NOMO-1 (cell line): ENCODE data around the gene RGSL1.

Experiments
- DNase-seq, 2 experiments: peaks; one replicate each; lab custom pipeline; 2025; ENCODE audit not compliant: unreplicated experiment in 2 of 2; lab: John Stamatoyannopoulos, UW

RGSL1 gene

DNA sequence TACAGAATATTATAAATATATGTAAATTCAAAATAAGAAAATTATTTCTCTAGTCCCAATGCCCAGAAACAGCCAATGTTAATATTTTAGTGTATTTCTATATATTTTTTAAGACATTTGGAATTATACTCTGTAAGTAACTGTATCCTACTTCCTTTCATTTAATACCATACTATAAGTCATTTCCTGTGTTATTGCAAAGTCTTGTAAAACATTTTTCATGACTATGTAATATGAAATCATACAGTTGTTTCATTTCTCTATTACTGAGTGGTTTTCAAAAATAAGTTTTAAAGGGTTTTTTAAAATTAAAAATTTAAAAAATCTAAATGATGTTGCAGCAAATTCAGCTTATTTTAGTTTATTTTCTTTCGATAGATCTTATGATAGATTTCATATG, 137.1 kb downstream of the RGSL1 start:
- no peak for DNase-seq

DNA sequence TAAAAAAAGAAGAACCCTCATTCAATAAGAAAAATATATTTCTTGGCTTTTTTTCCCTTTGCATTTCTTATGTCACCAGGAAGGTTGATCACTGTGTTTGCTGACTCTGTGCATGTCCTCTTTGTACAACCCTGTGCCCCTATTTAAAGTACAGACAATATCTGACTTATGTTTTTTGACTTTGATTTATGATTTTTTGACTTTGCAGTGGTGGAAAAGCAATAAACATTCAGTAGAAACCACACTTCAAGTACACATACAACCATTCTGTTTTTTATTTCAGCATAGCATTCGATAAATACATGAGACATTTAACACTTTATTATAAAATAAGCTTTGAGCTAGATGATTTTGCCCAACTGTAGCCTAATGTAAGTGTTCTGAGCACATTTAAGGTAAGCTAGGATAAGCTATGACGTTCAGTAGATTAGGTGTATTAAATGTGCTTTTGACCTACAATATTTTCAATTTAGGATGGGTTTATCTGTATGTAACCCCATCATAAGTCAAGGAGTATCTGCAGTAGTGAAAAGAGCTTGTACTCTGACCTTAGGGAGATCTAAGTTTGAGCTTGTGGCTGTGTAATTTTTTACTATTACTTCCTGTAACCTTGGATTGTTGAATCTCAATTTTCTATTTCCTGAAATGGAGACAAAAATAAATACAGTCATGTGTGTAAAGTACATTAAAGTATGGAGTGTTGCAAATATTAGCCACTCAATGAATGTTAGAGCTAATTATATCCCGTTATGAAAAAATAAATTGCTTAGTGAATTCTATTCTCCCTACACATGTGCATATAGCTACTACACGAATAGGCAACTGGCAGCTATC, 137.9 kb downstream of the RGSL1 start:
- peak in 1 of 2 experiments; percentile 19 for DNase-seq

- peak; percentile 11 to 72 for DNase-seq
These were observed 138.8 kb downstream of the RGSL1 start, which contains the start of gene RNASEL for GRCh38 chr1:182588500-182589396. Gene RNASEL, minus strand, starts transcription at chr1:182589256. Its CDS starts 2,450 bp downstream, at chr1:182586806.

GRCh38 chr1:182589520-182589919, 139.6 kb downstream of the RGSL1 start:
- DNase-seq = no peak

GRCh38 chr1:182589931-182590330, 140.0 kb downstream of the RGSL1 start:
- no peak for DNase-seq

DNA sequence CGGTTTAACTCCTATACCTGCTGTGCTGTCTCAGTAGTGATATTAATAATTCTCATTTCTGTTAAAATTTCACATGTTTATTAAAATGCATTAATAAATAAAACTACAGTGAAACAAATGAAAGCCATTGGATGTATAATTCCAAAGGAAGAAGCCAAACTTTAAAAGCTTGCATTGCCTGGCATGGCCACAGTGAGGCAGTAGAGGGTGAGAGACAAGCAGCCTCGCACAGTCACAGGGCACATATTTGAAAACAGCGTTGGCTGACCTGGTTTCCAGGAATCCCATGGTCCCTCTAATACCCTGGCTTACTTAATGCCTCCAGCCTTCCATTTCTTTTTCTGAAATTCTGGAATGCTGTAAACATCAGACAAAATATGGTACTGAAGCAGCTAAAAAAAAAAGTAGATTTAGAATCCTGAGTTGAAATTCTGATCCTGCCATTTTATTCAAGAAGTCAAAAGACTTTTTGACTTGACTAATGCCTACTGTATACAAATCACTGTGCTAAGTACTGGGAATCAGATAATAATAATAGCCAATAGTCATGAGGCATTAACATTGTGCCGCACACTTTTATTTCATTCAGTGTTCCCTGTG, 145.8 kb downstream of the RGSL1 start:
- peak; percentile 18 to 43 for DNase-seq

GRCh38 chr1:182596934-182597333, 147.0 kb downstream of the RGSL1 start:
- DNase-seq = no peak

DNA sequence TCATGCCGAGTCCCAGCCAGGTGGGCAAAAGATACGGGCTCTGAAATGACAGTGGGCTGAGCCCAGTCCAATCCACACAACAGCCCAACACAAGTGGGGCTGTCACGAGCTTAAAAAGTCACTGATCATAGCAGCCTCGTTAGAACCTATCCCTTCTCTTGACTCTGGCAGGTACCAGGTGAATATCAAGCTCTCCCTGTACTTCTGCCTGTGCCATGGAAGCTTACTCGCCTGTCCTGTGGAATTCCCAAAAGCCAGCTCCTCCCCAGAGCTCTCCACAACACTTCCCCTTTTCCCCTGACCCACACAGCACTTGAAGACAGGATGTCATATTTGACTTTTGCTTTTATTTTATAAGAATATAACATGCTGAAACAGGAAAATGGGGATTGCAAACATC, 148.3 kb downstream of the RGSL1 start:
- no peak for DNase-seq

DNA sequence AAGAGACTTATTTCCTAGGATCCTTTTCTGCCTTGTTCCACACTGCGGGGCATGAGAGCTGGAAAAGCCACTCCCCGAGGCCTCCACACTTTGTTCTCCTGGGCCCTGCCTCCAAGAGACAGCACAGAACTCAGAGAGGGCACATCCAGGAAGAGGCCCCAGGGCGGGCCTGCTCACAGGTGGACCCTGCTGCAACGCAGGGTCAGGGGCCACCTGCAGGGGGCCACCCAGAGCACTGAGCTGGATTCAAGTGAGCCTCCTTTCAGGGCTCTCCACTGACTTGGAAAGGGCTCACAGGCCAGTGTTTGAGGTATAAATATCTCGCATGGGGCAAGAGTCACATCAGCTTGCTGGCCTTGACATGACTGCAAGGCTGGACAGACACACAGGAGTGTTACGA, 149.4 kb downstream of the RGSL1 start:
- no peak for DNase-seq

- no peak for DNase-seq
These were observed 150.2 kb downstream of the RGSL1 start for GRCh38 chr1:182600036-182600713.

GRCh38 chr1:182600745-182601415, 150.9 kb downstream of the RGSL1 start:
- DNase-seq = no peak

DNA sequence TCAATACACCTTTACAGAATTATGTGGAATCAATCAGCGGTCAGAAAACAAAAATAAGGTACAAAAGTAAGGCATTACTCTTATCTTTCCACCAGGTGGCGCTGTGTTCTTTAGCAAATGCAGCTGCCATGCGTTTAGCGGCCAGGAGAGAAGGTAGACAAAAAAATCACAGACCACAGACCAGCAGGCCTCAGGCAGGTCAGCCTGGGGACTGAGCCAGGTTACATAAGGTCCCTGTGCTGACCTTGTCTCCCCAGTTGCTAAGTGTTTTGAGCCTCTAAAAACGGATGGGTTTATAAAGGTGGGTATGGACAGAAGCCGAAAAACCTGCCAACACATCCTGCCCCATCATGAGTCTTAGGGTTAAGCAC, 151.5 kb downstream of the RGSL1 start:
- DNase-seq = peak; percentile 45 to 72

DNA sequence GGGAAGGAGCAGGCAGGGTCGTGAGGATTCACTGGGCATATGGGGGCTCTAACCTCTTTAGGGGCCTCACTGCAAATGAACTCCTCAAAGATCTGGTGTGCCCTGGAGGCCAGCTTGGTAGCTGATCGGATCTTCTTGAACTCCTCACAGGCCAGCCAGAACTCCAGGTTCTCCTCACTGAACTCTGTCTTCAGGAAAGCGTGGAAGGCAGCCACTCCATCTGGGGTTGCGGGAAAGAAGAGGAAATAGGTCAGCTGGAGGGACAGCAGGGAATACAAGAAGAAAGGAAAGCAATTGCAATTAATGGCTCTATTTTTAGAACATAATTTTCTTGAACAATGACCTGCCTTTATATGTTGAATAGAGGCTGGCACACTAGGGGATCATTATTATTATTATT, 152.0 kb downstream of the RGSL1 start:
- no peak for DNase-seq

DNA sequence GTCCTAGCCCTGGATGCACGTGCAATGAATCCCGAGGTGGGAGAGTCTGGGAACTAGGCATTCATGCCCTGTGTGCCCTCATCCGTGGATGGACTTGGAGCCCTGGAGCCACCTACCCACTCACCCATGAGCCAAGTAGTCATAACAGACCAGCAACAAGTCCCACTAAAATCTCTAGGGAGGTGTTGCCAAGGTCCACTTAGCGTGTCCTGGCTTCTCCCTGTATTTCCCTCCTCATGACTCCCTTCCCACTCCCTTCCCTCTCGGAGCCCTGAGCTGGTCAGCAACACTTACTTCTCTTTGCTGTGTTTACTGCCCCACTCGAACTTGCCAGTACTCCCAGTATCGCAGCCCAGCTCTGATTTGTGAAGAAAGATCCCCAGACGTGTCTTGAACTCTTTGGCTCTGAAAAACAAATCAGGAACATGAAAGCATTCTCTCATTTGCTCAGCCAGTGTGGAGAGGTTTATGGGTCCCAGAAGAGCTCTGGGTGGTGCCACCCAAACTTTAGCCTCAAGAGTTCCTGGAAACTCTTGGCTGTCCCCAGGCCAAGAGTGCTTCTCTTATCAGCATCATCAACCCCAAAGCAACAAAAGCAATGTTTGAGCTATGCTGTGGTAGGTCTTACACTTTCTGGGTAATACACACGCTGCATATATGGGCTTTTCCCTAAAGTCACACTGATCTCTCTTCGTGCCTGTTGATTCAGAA, 153.1 kb downstream of the RGSL1 start:
- DNase-seq = no peak

DNA sequence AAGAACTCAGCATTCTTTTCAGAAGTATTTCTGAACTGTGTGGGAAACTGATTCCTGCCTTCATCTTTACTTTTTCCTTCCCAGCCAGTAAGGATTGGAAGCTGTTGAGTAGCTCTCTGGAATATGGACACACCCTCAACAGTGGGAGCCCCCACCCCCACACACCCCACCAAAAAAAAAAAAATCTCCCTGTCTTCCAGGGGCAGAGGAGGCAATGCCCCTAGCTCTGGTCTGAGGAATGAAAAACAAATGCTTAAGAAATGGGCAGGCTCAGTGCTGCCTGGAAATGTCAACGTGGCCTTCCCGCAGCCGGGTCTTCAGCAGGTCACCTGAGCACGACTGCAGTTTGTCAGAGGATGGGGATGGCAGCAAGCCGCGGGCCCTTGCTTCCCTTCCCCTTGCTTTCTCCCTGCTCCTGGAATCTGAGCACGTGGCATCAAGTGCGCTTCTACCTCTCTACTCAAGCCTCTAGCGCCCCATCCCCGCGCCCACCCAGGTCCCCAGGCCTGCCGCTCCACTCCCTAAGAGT, 153.8 kb downstream of the RGSL1 start:
- DNase-seq = no peak

DNA sequence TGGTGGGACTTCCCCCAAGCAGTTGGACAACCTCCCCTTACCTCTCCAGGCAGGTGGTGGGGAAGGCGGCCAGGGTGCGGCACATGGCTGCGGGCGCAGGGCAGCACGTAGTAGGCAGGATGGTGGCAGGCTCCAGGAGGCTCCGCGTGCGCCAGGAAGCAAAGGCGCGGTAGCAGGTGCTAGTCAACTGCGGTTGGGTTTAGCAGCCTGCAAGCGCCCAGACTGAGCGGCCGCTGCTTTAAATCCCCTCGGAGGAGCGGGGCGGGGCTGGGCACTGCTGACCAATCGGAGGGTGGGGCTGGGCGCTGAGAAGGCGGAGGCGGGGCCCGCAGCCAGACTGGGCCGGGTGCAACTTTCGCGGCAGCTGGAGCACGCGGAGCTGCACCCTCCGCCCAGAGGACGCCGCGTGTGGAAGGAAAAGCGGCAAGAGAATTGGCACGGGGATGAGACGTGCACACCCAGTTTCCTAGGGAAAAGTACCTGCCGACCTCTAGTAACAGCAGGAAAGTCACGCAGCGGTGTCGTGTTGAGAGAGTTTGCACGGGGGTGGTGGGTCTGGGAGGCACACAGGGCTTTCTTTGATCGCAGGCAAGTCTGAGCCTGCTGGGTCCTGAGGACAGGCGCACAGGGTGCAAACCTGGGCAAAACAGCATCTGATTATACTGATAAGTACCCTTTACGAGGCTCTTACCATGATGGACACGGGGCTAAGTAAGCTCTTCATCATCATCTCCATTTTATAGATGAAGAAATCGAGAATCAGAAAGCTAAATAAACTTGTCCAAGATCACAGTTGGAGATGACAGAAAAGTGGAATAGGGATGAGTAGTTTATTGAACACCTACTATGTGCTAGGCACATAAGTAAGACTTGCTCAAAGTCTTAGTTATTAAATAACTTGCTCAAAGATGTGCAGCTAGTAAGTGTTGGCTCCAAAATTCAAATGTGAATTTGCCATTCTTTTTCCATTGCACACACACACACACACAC, 154.5 kb downstream of the RGSL1 start, which contains the start of gene RGS16:
Gene RGS16 (minus strand): TSS at position 215 of the 990 bp plus-strand sequence. CDS start 130 bp downstream, at position 85.
- DNase-seq = peak; percentile 87 to 95

- DNase-seq = no peak
These were observed 157.6 kb downstream of the RGSL1 start for GRCh38 chr1:182607566-182607965.

DNA sequence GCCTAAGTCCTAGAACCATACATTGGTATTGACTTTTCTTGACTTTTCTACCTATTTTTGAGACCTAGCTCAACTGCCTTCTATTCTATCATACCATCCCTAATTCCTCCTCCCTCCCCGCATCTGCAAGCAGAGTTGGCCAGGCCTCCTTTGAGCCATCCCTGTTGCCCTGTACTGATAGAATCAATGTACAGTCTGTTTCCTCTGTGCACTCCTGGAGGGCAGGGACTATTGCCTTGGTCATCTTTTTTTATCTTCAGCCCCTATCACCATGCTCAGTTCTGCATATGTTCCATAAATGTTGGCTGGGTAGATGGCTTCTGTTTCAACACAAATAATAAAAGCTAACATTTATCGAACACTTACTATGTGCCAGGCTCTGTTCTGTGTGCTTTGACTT, 158.3 kb downstream of the RGSL1 start:
- DNase-seq = no peak
